22Rv1 (cell line): ENCODE data around the gene MAN2A2.

Experiments
- CTCF ChIP-seq: fragments of 450-650 bp; IDR thresholded peaks from 2 replicates; pipeline ENCODE4 v1.5.1; 2017; ENCODE audit warnings: mild to moderate bottlenecking
- ZFX ChIP-seq: fragments of 450-650 bp; IDR thresholded peaks from 2 replicates; pipeline ENCODE4 v1.6.1; 2017; ENCODE audit warnings: antibody characterized with exemption, borderline replicate concordance

- no peak for TF ChIP-seq CTCF
- no peak for TF ChIP-seq ZFX
These were observed 54.1 kb downstream of the MAN2A2 start for GRCh38 chr15:90957031-90957790.
